Adrenal gland (tissue), 12 donors: ENCODE results near the gene HPS1. TPM values are rescaled to one million over a fixed set of nuclear protein-coding genes. Genes with fewer than 3 reads are reported as not detected.
"Not testable (repeated sequence)": the region's sequence is repeated elsewhere in the genome, so short reads cannot be mapped to it uniquely, and the experiment has no call there.

ENCODE experiments used
- DNase-seq, 7 donors: peaks; one replicate each; pipeline ENCODE4 v3.0.0-alpha.2; 2019 to 2020
- H3K27ac ChIP-seq, 5 donors: fragments of 200-600 bp; sonication (generic) in 4 of 5; 1 replicate in 3 of 5; 2 replicates in 2 of 5; pipeline versions ENCODE4 v1.5.1 to v1.8.0; 2016 to 2020; ENCODE audit warnings: mild to moderate bottlenecking in 1 of 5
- H3K27me3 ChIP-seq: fragments of 200-600 bp; 2 replicates; pipeline ENCODE4 v1.8.0; 2021
- H3K36me3 ChIP-seq, 2 donors: fragments of 200-600 bp; replicated peaks in 1 of 2; 1 replicate in 1 of 2; 2 replicates in 1 of 2; pipeline versions ENCODE4 v1.5.1 to v1.8.0; 2018 to 2022
- H3K4me1 ChIP-seq, 2 donors: fragments of 200-600 bp; replicated peaks in 1 of 2; 1 replicate in 1 of 2; 2 replicates in 1 of 2; pipeline versions ENCODE4 v1.5.1 to v1.8.0; 2018 to 2021
- H3K4me3 ChIP-seq, 4 donors: fragments of 200-600 bp; sonication (generic) in 3 of 4; one replicate each; pipeline ENCODE4 v1.5.1; 2016 to 2018
- H3K9me3 ChIP-seq, 3 donors: fragments of 200-600 bp; sonication (generic) in 1 of 3; replicated peaks in 1 of 3; 1 replicate in 2 of 3; 2 replicates in 1 of 3; pipeline versions ENCODE4 v1.5.1 to v1.8.0; 2016 to 2021
- POLR2A ChIP-seq, 2 donors: fragments of 450-650 bp; IDR thresholded peaks; one replicate each; pipeline ENCODE4 v1.6.1; 2017; ENCODE audit warnings: antibody characterized with exemption in 2 of 2, mild to moderate bottlenecking in 2 of 2, moderate library complexity in 1 of 2
- WGBS, 4 donors: extraction: QIAGEN DNeasy Blood & Tissue Kit in 2 of 4; methylation state at CpG; one replicate each; pipeline versions ENCODE4 v1.1.5 to v1.1.7; 2013 to 2017; 5-methylcytosine and 5-hydroxymethylcytosine counted together
- intact Hi-C, 2 donors: fragments of 100-400 bp; cut with DNase I; formaldehyde crosslinking; loops; one replicate each; pipeline versions ENCODE4 v1.14.1 to v1.15.0; 2022 to 2023
- polyA plus RNA-seq, 3 donors: library from polyadenylated mRNA; stranded (reverse); fragments of 200-250 nt in 2 of 3; fragments of 350-450 nt in 1 of 3; fragmentation: Illumina TruSeq in 1 of 3; extraction: RNeasy Lipid Tissue Mini Kit (QIAGEN cat#74804) in 1 of 3; gene quantifications; one replicate each; pipeline ENCODE4 v1.2.3, GENCODE V29; 2013 to 2014
- total RNA-seq, 9 donors: library from RNA; depleted of rRNA in 4 of 9; stranded (reverse); fragments of >200 nt in 4 of 9; fragments of 120-200 nt in 1 of 9; fragmentation: NEBNext Ultra II Directional in 1 of 9; extraction: Animal tissue kit (Norgen Biotek cat#: 25700) in 1 of 9; gene quantifications; one replicate each; pipeline versions ENCODE4 v1.1.0 to v1.2.4, GENCODE V29; 2013 to 2023
- TF ChIP-seq, protein P1 (sequence below), 6 experiments: fragments of 450-650 bp in 4 of 6; fragments of 200-600 bp in 2 of 6; sonication (generic) in 1 of 6; IDR thresholded peaks; 1 replicate in 5 of 6; 2 replicates in 1 of 6; pipeline versions ENCODE4 v1.5.1 to v1.8.0; 2016 to 2021; ENCODE audit warnings: antibody characterized with exemption in 6 of 6, mild to moderate bottlenecking in 2 of 6, moderate library complexity in 1 of 6
- donor health status: healthy with polysubstance abuse.
- donor health status: Bipolar disorder and iron deficiency.
- donor health status: DM: yes; HTN: yes; CAD: no.
- donor health status: DM: no; HTN: no; CAD: no.
- donor health status: DM: no; HTN: no; CAD: no.
- donor health status: DM: yes; HTN: yes; CAD: no.

Gene HPS1
- total and polyA plus RNA-seq, 12 donors = 28.6 to 95.6 (median 70.3) TPM

DNA sequence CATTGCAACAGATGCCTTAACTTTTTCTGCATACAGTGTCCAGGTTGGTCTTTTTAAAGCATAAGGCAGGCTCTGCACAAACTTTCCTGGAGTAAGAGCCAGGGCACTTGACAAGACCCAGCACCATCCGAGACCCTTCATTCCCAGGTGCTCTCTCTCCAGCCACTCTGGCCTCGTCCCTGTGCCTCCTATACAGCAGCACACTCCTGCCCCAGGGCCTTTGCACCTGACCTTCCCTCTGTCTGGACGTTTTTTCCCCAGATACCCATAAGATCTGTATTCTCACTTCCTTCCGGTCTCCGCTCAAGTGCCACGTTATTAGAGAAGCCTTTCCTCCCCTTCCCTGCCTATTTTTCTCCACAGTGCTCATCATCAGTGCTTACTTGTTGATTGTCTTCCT is 57.3 kb downstream of the HPS1 start:
- TF ChIP-seq, protein P1, sequence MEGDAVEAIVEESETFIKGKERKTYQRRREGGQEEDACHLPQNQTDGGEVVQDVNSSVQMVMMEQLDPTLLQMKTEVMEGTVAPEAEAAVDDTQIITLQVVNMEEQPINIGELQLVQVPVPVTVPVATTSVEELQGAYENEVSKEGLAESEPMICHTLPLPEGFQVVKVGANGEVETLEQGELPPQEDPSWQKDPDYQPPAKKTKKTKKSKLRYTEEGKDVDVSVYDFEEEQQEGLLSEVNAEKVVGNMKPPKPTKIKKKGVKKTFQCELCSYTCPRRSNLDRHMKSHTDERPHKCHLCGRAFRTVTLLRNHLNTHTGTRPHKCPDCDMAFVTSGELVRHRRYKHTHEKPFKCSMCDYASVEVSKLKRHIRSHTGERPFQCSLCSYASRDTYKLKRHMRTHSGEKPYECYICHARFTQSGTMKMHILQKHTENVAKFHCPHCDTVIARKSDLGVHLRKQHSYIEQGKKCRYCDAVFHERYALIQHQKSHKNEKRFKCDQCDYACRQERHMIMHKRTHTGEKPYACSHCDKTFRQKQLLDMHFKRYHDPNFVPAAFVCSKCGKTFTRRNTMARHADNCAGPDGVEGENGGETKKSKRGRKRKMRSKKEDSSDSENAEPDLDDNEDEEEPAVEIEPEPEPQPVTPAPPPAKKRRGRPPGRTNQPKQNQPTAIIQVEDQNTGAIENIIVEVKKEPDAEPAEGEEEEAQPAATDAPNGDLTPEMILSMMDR (IDR thresholded peaks at IDR 0.05) = no peak
- no peak for TF ChIP-seq POLR2A (IDR thresholded peaks at IDR 0.05)
- no peaks in the 10 kb centered on the region for H3K9me3 ChIP-seq
- no peaks in the 10 kb centered on the region for H3K4me1 ChIP-seq
- no peak overlapping the region for H3K27ac ChIP-seq
- 79 to 85% (median 80%) methylated on average over 6 of the region's 6 CpGs for WGBS, 4 donors
- intact Hi-C loops = no loop called here
- H3K4me3 ChIP-seq = no peak overlapping the region
- DNase-seq = no peak
- no peaks in the 10 kb centered on the region for H3K36me3 ChIP-seq
- H3K27me3 ChIP-seq = no peaks in the 10 kb centered on the region

DNA sequence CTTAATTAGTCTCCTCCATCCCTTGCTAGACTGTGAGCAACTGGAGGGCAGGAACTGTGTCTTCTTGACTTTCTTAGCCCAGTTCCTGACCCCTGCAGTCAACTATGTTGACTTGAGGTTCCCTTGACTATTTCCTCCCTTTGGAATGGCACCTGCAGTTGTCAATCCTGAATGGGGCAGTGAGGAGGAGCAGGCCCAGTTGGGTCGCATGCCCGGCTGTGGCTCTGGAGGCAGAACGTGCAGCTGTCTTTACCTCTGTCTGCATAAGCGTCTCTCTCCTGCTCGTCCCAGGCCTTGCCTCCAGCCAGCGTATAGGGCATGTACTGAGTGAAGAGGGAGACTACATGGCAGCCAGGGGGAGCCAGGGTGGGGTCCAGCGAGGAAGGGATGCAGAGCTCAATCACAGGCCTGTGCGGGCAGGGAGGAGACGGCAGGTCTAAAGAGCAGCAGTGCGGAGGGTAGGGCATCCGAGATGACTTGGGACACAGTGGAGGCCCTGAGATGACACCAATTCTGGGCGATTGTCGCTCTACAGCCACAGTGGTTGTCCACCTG is 58.6 kb downstream of the HPS1 start:
- peaks cover 0 to 2% of the 10 kb centered on the region in 2 donors for H3K36me3 ChIP-seq
- intact Hi-C loops = no loop called here
- no peaks in the 10 kb centered on the region for H3K9me3 ChIP-seq
- DNase-seq = no peak
- WGBS, 4 donors = 93 to 95% (median 93%) methylated on average over 11 to 13 of the region's 13 CpGs
- no peaks in the 10 kb centered on the region for H3K4me1 ChIP-seq
- no peaks in the 10 kb centered on the region for H3K27me3 ChIP-seq
- H3K27ac ChIP-seq = no peak overlapping the region
- TF ChIP-seq POLR2A (IDR thresholded peaks at IDR 0.05) = no peak
- TF ChIP-seq, protein P1 (IDR thresholded peaks at IDR 0.05) = no peak
- H3K4me3 ChIP-seq = no peak overlapping the region

DNA sequence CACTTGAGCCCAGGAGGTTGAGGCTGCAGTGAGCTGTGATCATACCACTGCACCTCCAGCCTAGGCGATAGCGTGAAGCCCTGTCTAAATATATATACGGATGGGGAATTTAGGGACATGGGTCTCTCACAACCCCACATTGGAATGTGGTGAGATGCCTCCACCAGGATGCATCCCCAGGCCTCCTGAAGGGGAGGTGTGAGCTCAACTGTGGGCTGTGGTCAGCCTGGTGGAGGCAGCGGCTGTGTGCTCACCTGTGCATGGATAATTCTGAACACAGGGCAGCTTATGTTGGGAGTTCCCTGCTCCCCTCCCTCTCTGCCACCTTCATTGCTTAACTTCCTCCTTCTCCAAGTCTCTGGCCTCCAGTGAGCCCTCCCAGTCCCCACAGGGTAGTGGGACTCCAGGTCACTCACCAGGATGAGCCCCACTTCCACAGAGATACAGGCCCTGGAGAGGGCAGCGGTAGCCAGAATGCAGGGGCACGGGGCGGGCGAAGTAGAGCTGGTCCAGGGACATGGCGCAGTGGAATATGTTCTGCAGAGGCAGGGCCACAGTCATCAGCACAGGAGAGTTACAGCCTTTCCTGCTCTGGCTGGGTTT is 62.1 kb downstream of the HPS1 start:
- intact Hi-C loops = no loop called here
- Histone ChIP-seq H3K36me3 (peaks cover 0 to 3% of the 10 kb centered on the region in 2 donors), H3K27ac (no peak overlapping the region), H3K4me1 (no peaks in the 10 kb centered on the region), H3K27me3 (no peaks in the 10 kb centered on the region), H3K9me3 (no peaks in the 10 kb centered on the region), H3K4me3 (no peak overlapping the region)
- 89 to 97% (median 93%) methylated on average over 7 to 9 of the region's 9 CpGs for WGBS, 4 donors
- TF ChIP-seq, protein P1 (IDR thresholded peaks at IDR 0.05) = no peak
- TF ChIP-seq POLR2A (IDR thresholded peaks at IDR 0.05) = no peak
- DNase-seq = no peak

- Histone ChIP-seq H3K27ac (peak overlapping the region in 1 of 5 donors; percentile 68), H3K4me3 (no peak overlapping the region), H3K9me3 (no peaks in the 10 kb centered on the region), H3K27me3 (no peaks in the 10 kb centered on the region), H3K36me3 (peaks cover 0 to 3% of the 10 kb centered on the region in 2 donors), H3K4me1 (no peaks in the 10 kb centered on the region)
- intact Hi-C loops = no loop called here
- WGBS, 4 donors = 92 to 97% (median 95%) methylated on average over 5 to 6 of the region's 6 CpGs
- no peak for TF ChIP-seq POLR2A (IDR thresholded peaks at IDR 0.05)
- TF ChIP-seq, protein P1 (IDR thresholded peaks at IDR 0.05) = no peak
- DNase-seq = no peak
Measured at GRCh38 chr10:98383869-98384268, 62.9 kb downstream of the HPS1 start.

GRCh38 chr10:98383134-98383667 is 63.5 kb downstream of the HPS1 start:
- H3K27me3 ChIP-seq, intact Hi-C loops, H3K4me3 ChIP-seq, H3K9me3 ChIP-seq, H3K36me3 ChIP-seq, H3K4me1 ChIP-seq: not testable (repeated sequence)
- peak in 2 of 7 donors; percentile 23 for DNase-seq
- WGBS, 4 donors = 79 to 88% (median 84%) methylated on average over 6 to 7 of the region's 7 CpGs
- peak overlapping the region in 2 of 5 donors; percentile 31 to 82 for H3K27ac ChIP-seq
